ENCODE results near the gene ZNF175.

DNA sequence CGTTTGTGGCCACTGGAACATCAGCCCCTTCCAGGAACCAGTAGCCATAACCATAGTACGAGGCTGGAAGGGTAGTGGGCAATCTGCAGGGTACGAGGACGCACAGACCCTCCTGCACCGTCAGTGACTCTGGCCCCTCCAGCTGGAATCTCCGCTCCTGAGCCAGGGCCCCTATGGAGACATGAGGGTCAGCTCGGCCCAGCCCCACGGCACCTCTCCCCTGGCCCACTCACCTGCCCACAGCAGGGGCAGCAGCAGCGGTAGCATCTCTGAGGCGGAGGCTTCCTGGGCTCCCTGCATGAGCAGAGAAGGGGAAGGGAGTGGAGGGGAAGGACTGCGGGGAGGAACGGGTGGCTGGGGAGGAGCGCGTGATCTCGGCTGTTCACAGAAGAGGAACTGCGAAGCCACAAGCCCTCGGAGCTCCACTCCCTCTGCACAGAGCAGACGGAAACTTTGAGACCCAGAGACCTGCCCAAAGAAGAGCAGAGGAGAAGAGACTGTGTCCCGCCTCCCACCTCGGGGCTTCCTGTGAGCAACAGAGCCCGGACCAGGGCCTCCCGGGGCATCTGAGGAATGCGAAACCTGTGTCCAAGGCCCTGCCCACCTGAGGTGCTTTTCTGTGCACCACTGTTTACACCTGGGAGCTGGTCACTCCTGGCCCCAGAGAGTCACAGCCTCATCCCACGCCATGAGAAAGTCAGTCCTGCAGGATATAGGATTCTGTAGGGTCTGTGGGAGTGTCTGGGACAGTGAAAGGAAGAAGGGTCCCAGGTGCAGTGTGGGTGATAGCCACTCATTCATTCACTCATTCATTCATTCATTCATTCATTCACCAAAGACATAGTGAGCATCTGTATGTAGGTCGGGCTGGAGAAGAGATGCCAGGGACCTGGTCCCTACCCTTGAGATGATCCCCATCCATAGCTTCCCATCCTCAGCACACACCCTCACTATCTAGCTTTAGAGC lies 39.5 kb upstream of the ZNF175 start, which contains the start of gene SIGLEC6:
- TF ChIP-seq, protein P1, sequence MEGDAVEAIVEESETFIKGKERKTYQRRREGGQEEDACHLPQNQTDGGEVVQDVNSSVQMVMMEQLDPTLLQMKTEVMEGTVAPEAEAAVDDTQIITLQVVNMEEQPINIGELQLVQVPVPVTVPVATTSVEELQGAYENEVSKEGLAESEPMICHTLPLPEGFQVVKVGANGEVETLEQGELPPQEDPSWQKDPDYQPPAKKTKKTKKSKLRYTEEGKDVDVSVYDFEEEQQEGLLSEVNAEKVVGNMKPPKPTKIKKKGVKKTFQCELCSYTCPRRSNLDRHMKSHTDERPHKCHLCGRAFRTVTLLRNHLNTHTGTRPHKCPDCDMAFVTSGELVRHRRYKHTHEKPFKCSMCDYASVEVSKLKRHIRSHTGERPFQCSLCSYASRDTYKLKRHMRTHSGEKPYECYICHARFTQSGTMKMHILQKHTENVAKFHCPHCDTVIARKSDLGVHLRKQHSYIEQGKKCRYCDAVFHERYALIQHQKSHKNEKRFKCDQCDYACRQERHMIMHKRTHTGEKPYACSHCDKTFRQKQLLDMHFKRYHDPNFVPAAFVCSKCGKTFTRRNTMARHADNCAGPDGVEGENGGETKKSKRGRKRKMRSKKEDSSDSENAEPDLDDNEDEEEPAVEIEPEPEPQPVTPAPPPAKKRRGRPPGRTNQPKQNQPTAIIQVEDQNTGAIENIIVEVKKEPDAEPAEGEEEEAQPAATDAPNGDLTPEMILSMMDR (IDR thresholded peaks at IDR 0.05 in 2 of 3, conservative IDR thresholded peaks at IDR 0.05 in 1 of 3; ENCODE audit: control insufficient read depth in 2 of 3, extremely low read depth in 1 of 3, insufficient read depth in 1 of 3, low read depth in 3 of 3, low read length in 3 of 3): no peak
- TF ChIP-seq HDGF (IDR thresholded peaks at IDR 0.05) (no peak), BRCA1 (IDR thresholded peaks at IDR 0.05; ENCODE audit: low read depth, low read length) (no peak), GABPA (IDR thresholded peaks at IDR 0.05; ENCODE audit: low read depth) (no peak), SIX5 (IDR thresholded peaks at IDR 0.05; ENCODE audit: low read depth, low read length, severe bottlenecking) (no peak), EZH2 (IDR thresholded peaks at IDR 0.05; ENCODE audit: borderline replicate concordance, control insufficient read depth, low read depth, low read length) (no peak), WRNIP1 (IDR thresholded peaks at IDR 0.05; ENCODE audit: borderline replicate concordance, low read depth, low read length) (no peak), ASH2L (IDR thresholded peaks at IDR 0.05; ENCODE audit: borderline replicate concordance, low read depth) (no peak), HDAC6 (IDR thresholded peaks at IDR 0.05; ENCODE audit: unreplicated experiment) (no peak), EP300 (IDR thresholded peaks at IDR 0.05; ENCODE audit: borderline replicate concordance in 1 of 2, control insufficient read depth in 1 of 2, low read depth in 2 of 2, low read length in 2 of 2) (peak; percentile 31 to 53; a peak in 2 of 4 replicates), NFXL1 (IDR thresholded peaks at IDR 0.05; ENCODE audit: borderline replicate concordance) (no peak), POLR2A (IDR thresholded peaks at IDR 0.05; ENCODE audit: low read depth, low read length) (no peak)
- TF ChIP-seq, protein P2, sequence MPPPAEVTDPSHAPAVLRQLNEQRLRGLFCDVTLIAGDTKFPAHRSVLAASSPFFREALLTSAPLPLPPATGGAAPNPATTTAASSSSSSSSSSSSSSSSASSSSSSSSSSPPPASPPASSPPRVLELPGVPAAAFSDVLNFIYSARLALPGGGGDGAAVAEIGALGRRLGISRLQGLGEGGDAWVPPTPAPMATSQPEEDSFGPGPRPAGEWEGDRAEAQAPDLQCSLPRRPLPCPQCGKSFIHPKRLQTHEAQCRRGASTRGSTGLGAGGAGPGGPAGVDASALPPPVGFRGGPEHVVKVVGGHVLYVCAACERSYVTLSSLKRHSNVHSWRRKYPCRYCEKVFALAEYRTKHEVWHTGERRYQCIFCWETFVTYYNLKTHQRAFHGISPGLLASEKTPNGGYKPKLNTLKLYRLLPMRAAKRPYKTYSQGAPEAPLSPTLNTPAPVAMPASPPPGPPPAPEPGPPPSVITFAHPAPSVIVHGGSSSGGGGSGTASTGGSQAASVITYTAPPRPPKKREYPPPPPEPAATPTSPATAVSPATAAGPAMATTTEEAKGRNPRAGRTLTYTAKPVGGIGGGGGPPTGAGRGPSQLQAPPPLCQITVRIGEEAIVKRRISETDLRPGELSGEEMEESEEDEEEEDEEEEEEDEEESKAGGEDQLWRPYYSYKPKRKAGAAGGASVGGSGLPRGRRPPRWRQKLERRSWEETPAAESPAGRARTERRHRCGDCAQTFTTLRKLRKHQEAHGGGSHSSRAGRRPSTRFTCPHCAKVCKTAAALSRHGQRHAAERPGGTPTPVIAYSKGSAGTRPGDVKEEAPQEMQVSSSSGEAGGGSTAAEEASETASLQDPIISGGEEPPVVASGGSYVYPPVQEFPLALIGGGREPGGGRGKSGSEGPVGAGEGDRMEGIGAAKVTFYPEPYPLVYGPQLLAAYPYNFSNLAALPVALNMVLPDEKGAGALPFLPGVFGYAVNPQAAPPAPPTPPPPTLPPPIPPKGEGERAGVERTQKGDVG (CRISPR knock-in tag; IDR thresholded peaks at IDR 0.05): no peak
